Right ventricle myocardium superior (tissue), 1 donor: ENCODE results near the gene SEZ6L2. TPM values are rescaled to one million over a fixed set of nuclear protein-coding genes. Genes with fewer than 3 reads are reported as not detected.
"Not testable (repeated sequence)": the region's sequence is repeated elsewhere in the genome, so short reads cannot be mapped to it uniquely, and the experiment has no call there.

Experiments
- ATAC-seq: fragments of 200-7000 bp; cut with Tn5 transposase; one replicate; pipeline ENCODE4 v1.9.1; 2020; ENCODE audit warnings: mild to moderate bottlenecking; ENCODE audit not compliant: poor library complexity
- DNase-seq: peaks from one replicate; pipeline ENCODE4 v3.0.0-alpha.2; 2020
- intact Hi-C: fragments of 100-400 bp; cut with DNase I; formaldehyde crosslinking; loops from one replicate; pipeline ENCODE4 v1.11.2; 2022
- total RNA-seq: library from RNA; stranded (reverse); fragmentation: NEBNext Ultra II Directional; extraction: Animal tissue kit (Norgen Biotek cat#: 25700); gene quantifications from one replicate; pipeline ENCODE4 v1.2.1, GENCODE V29; 2021
- donor health status: DM: no; HTN: yes; CAD: no; lungs with severe emphysema.

Gene SEZ6L2
- total RNA-seq, 1 donor from 2014 or later = 0.70 TPM

- intact Hi-C loops = no loop called here
- DNase-seq = no peak
- no peak for ATAC-seq
These were observed 12.7 kb upstream of the SEZ6L2 start for GRCh38 chr16:29912087-29912486.

- DNase-seq = no peak
- no peak for ATAC-seq
- intact Hi-C loops = no loop called here
These were observed 12.3 kb upstream of the SEZ6L2 start for GRCh38 chr16:29911676-29912010.

GRCh38 chr16:29910819-29911675 lies 11.7 kb upstream of the SEZ6L2 start:
- DNase-seq (no peak), ATAC-seq (no peak)
- intact Hi-C loops = no loop called here

- intact Hi-C loops, ATAC-seq, DNase-seq: not testable (repeated sequence)
These were observed 10.5 kb upstream of the SEZ6L2 start for GRCh38 chr16:29909851-29910250.

- no peak for DNase-seq
- no peak for ATAC-seq
- intact Hi-C loops = no loop called here
These were observed 10.0 kb upstream of the SEZ6L2 start for GRCh38 chr16:29909391-29909790.

- DNase-seq (no peak), ATAC-seq (no peak)
- intact Hi-C loops = no loop called here
These were observed 9.4 kb upstream of the SEZ6L2 start for GRCh38 chr16:29908719-29909220.

GRCh38 chr16:29907973-29908372 lies 8.6 kb upstream of the SEZ6L2 start:
- ATAC-seq (no peak), DNase-seq (no peak)
- intact Hi-C loops = no loop called here

GRCh38 chr16:29906520-29907244 lies 7.3 kb upstream of the SEZ6L2 start:
- ATAC-seq = no peak
- intact Hi-C loops = no loop called here
- no peak for DNase-seq

- DNase-seq (no peak), ATAC-seq (no peak)
- intact Hi-C loops = no loop called here
These were observed 6.3 kb upstream of the SEZ6L2 start for GRCh38 chr16:29905668-29906067.

GRCh38 chr16:29904947-29905346 lies 5.6 kb upstream of the SEZ6L2 start:
- intact Hi-C loops = no loop called here
- ATAC-seq (no peak), DNase-seq (no peak)

GRCh38 chr16:29903590-29903989 lies 4.2 kb upstream of the SEZ6L2 start:
- intact Hi-C loops = no loop called here
- ATAC-seq = no peak
- no peak for DNase-seq

GRCh38 chr16:29901607-29901945 lies 2.2 kb upstream of the SEZ6L2 start:
- intact Hi-C loops = no loop called here
- DNase-seq (no peak), ATAC-seq (no peak)

GRCh38 chr16:29900888-29901606 lies 1.7 kb upstream of the SEZ6L2 start:
- intact Hi-C loops = no loop called here
- ATAC-seq = no peak
- DNase-seq = no peak

GRCh38 chr16:29900102-29900887 lies 945 bp upstream of the SEZ6L2 start, which contains the start of gene ASPHD1:
Gene ASPHD1 (plus strand): TSS chr16:29900488. CDS start chr16:29900972, 484 bp downstream.
- intact Hi-C loops = no loop called here
- peak; percentile 81 for DNase-seq
- ATAC-seq = peak; percentile 93

- intact Hi-C loops = no loop called here
- DNase-seq (no peak), ATAC-seq (no peak)
These were observed 390 bp downstream of the SEZ6L2 start for GRCh38 chr16:29898804-29899515.

GRCh38 chr16:29898135-29898803 lies 1.1 kb downstream of the SEZ6L2 start:
- ATAC-seq = no peak
- DNase-seq = no peak
- intact Hi-C loops = no loop called here

GRCh38 chr16:29897333-29897732 lies 2.0 kb downstream of the SEZ6L2 start:
- intact Hi-C loops = no loop called here
- ATAC-seq (no peak), DNase-seq (no peak)

GRCh38 chr16:29896841-29897240 lies 2.5 kb downstream of the SEZ6L2 start:
- DNase-seq = no peak
- intact Hi-C loops = no loop called here
- no peak for ATAC-seq
